HepG2 (cell line): ENCODE measurements around the gene FIBCD1. TPM values are rescaled to one million over a fixed set of nuclear protein-coding genes. Genes with fewer than 3 reads are reported as not detected.

Source experiments
- ATAC-seq: fragments of 200-7000 bp; cut with Tn5 transposase; 3 replicates; pipeline ENCODE4 v1.9.1; 2020; ENCODE audit warnings: mild to moderate bottlenecking, moderate library complexity
- BruUV-seq: library from RNA; stranded (reverse); fragments of 400-500 nt; replicated peaks from 2 replicates; lab custom pipeline; 2021; lab: Mats Ljungman, UMichigan
- CTCF ChIA-PET: fragments of 300-600 bp; formaldehyde crosslinking; extraction: SDS; loops from one replicate; lab custom pipeline; 2021; ENCODE audit warnings: low total read pairs, inconsistent platforms, low intra/inter-chr PET ratio; lab: Yijun Ruan, JAX
- POLR2A ChIA-PET: fragments of 350-600 bp; sonication (Branson Sonifier 250); formaldehyde crosslinking; loops from one replicate; lab custom pipeline; 2020; ENCODE audit warnings: antibody characterized with exemption, inconsistent platforms; lab: Yijun Ruan, JAX
- DNase-seq: peaks from one replicate; pipeline ENCODE4 v3.0.0-alpha.2; 2015; ENCODE audit warnings: low spot score
- FAIRE-seq: peaks from 3 replicates; lab custom pipeline; 2011; peaks lifted over from hg19 to GRCh38; lab: Jason Lieb, UNC
- H2AFZ ChIP-seq: one replicate; pipeline ENCODE4 v1.6.1; 2011; ENCODE audit warnings: low read length, inconsistent platforms
- H3K27ac ChIP-seq: fragments of 300-600 bp; 3 replicates; pipeline ENCODE4 v1.8.0; 2011; ENCODE audit warnings: mixed run types, mild to moderate bottlenecking, mixed read lengths, low read length, inconsistent platforms; ENCODE audit not compliant: insufficient read depth; ENCODE audit errors: extremely low read length
- H3K27me3 ChIP-seq, 2 experiments: fragments of 200-600 bp in 1 of 2; 2 replicates in 1 of 2; 3 replicates in 1 of 2; pipeline versions ENCODE4 v1.6.0 to v1.8.0; 2011; ENCODE audit warnings: low read length in 2 of 2, mild to moderate bottlenecking in 2 of 2, moderate library complexity in 2 of 2, inconsistent platforms in 1 of 2; ENCODE audit not compliant: insufficient read depth in 2 of 2, control insufficient read depth in 1 of 2
- H3K36me3 ChIP-seq, 2 experiments: fragments of 200-600 bp in 1 of 2; replicated peaks in 1 of 2; 2 replicates in 1 of 2; 3 replicates in 1 of 2; pipeline versions ENCODE4 v1.5.1 to v1.8.0; 2011; ENCODE audit warnings: low read length in 2 of 2, inconsistent platforms in 1 of 2; ENCODE audit not compliant: insufficient read depth in 2 of 2, control insufficient read depth in 1 of 2
- H3K4me1 ChIP-seq: 2 replicates; pipeline ENCODE4 v1.5.1; 2012; ENCODE audit warnings: low read length, inconsistent platforms; ENCODE audit not compliant: insufficient read depth
- H3K4me2 ChIP-seq: 2 replicates; pipeline ENCODE4 v1.6.0; 2011; ENCODE audit warnings: low read depth, low read length, inconsistent platforms
- H3K4me3 ChIP-seq, 3 experiments: fragments of 200-600 bp in 1 of 3; sonication (generic), shearing (Covaris generic) in 1 of 3; replicated peaks in 1 of 3; 2 replicates each; pipeline ENCODE4 v1.5.1; 2011 to 2016; ENCODE audit warnings: low read length in 3 of 3, inconsistent platforms in 2 of 3, low read depth in 2 of 3, mild to moderate bottlenecking in 2 of 3, control low read depth in 1 of 3, mixed read lengths in 1 of 3; ENCODE audit not compliant: insufficient read depth in 1 of 3
- H3K79me2 ChIP-seq: one replicate; pipeline ENCODE4 v1.6.1; 2011; ENCODE audit warnings: low read length, inconsistent platforms; ENCODE audit not compliant: insufficient read depth
- H3K9ac ChIP-seq: 2 replicates; pipeline ENCODE4 v1.6.0; 2011; ENCODE audit warnings: mild to moderate bottlenecking, low read depth, low read length, inconsistent platforms; ENCODE audit not compliant: insufficient read depth
- H3K9me3 ChIP-seq: 2 replicates; pipeline ENCODE4 v1.5.1; 2012; ENCODE audit warnings: mild to moderate bottlenecking, low read length
- H4K20me1 ChIP-seq: 2 replicates; pipeline ENCODE4 v1.6.0; 2011; ENCODE audit warnings: inconsistent platforms, mild to moderate bottlenecking, low read length, moderate library complexity; ENCODE audit not compliant: insufficient read depth
- RFX5 ChIP-seq: IDR thresholded peaks from 2 replicates; pipeline ENCODE4 v1.6.1; 2011; ENCODE audit warnings: low read depth, low read length, improper control_type of control experiment
- RFXANK ChIP-seq: IDR thresholded peaks from 2 replicates; pipeline ENCODE4 v1.6.1; 2016
- SOX5 ChIP-seq: IDR thresholded peaks from 2 replicates; pipeline ENCODE4 v1.6.1; 2016; ENCODE audit warnings: borderline replicate concordance
- SYNCRIP ChIP-seq: fragments of 200-400 bp; formaldehyde crosslinking; IDR thresholded peaks from 2 replicates; pipeline ENCODE4 v1.6.1; 2018; ENCODE audit warnings: mild to moderate bottlenecking, low read depth, low read length; ENCODE audit not compliant: insufficient read depth
- TRIM22 ChIP-seq: fragments of 450-650 bp; IDR thresholded peaks from 2 replicates; pipeline ENCODE4 v1.6.1; 2017
- ZBTB7A ChIP-seq: sonication (generic); formaldehyde crosslinking; IDR thresholded peaks from 2 replicates; pipeline ENCODE4 v1.8.0; 2022; ENCODE audit warnings: mild to moderate bottlenecking, missing genetic modification reagents
- ZNF34 ChIP-seq: sonication (generic); formaldehyde crosslinking; IDR thresholded peaks from 2 replicates; pipeline ENCODE4 v1.4.0; 2020; ENCODE audit warnings: mild to moderate bottlenecking, missing genetic modification reagents, borderline replicate concordance
- ZNF512B ChIP-seq: sonication (generic); formaldehyde crosslinking; IDR thresholded peaks from 2 replicates; pipeline ENCODE4 v1.5.1; 2020; ENCODE audit warnings: missing genetic modification reagents, mild to moderate bottlenecking, borderline replicate concordance
- ZNF703 ChIP-seq: sonication (generic); formaldehyde crosslinking; IDR thresholded peaks from 2 replicates; pipeline ENCODE4 v1.5.1; 2020; ENCODE audit warnings: missing genetic modification reagents, mild to moderate bottlenecking, moderate library complexity, borderline replicate concordance
- ZNF839 ChIP-seq: sonication (generic); formaldehyde crosslinking; IDR thresholded peaks from 2 replicates; pipeline ENCODE4 v1.4.0; 2020; ENCODE audit warnings: missing genetic modification reagents, mild to moderate bottlenecking, borderline replicate concordance
- WGBS: methylation state at CpG from one replicate; pipeline ENCODE4 v1.1.6; 2017; ENCODE audit warnings: low lambda C conversion rate; 5-methylcytosine and 5-hydroxymethylcytosine counted together
- in situ Hi-C: cut with HindIII; loops from 2 replicates; pipeline ENCODE4 v1.10.0; 2017; ENCODE audit warnings: low pct_unique_long_range_greater_than_20kb; ENCODE audit not compliant: extremely low pct_ligation_motif_present
- intact Hi-C: fragments of 100-400 bp; cut with micrococcal nuclease; formaldehyde crosslinking; loops from one replicate; pipeline ENCODE4 v1.10.0; 2022; ENCODE audit not compliant: unreplicated experiment
- polyA plus RNA-seq, 8 experiments: library from polyadenylated mRNA; depleted of rRNA in 3 of 8; stranded (reverse) in 7 of 8; unstranded in 1 of 8; fragments of >200 nt; fragmentation: Illumina TruSeq in 4 of 8; extraction: Trizol in 4 of 8; gene quantifications; 2 replicates each; pipeline versions ENCODE4 v1.2.1 to v1.2.3, GENCODE V29; 2011 to 2016; ENCODE audit warnings: low read depth in 4 of 8, missing spikeins in 1 of 8, mixed read lengths in 1 of 8; ENCODE audit not compliant: insufficient read depth in 1 of 8
- total RNA-seq, 5 experiments: library from RNA; depleted of rRNA; stranded (reverse); fragments of >200 nt; fragmentation: Illumina TruSeq; extraction: Trizol; gene quantifications; 2 replicates each; pipeline ENCODE4 v1.2.3, GENCODE V29; 2016; ENCODE audit warnings: low read depth in 1 of 5

Gene FIBCD1
- total and polyA plus RNA-seq, 2 of the 13 experiments (the other 11 are each of a cell fraction or from before 2014, with no cell fraction given): 0.55 to 0.89 TPM

GRCh38 chr9:130956636-130957450 is 17.8 kb upstream of the FIBCD1 start (continued):
- TF ChIP-seq RFXANK (no peak), TRIM22 (no peak), SYNCRIP (no peak), ZNF34 (CRISPR knock-in tag) (no peak), ZNF703 (CRISPR knock-in tag) (no peak), ZBTB7A (no peak), ZNF839 (CRISPR knock-in tag) (no peak), SOX5 (no peak)
- TF ChIP-seq, all 625 proteins: peak for 0

- Histone ChIP-seq H3K4me1 (no peaks in the 10 kb centered on the region), H2AFZ (no peak overlapping the region), H3K36me3 (no peaks in the 10 kb centered on the region), H3K4me3 (no peak overlapping the region), H3K4me2 (no peak overlapping the region)
- 8% methylated on average over 13 of the region's 18 CpGs for WGBS
- CTCF ChIA-PET: no interaction called here
- DNase-seq (no peak), FAIRE-seq (no peak)
- in situ Hi-C loops: no loop called here
- TF ChIP-seq RFX5 (no peak), ZNF512B (CRISPR knock-in tag) (no peak)
- TF ChIP-seq, all 625 proteins: peak for 0
- Histone ChIP-seq H3K27me3 (peaks cover 0 to 34% of the 10 kb centered on the region in 2 experiments; a peak in 2 of 5 replicates), H4K20me1 (no peaks in the 10 kb centered on the region), H3K27ac (no peak overlapping the region), H3K9me3 (peaks cover 9% of the 10 kb centered on the region), H3K9ac (no peak overlapping the region), H3K79me2 (no peaks in the 10 kb centered on the region)
- intact Hi-C loops: no loop called here
- no peak for ATAC-seq
- no TSS peak for BruUV-seq
- POLR2A ChIA-PET: no interaction called here
Measured at GRCh38 chr9:130955947-130956621, 17.0 kb upstream of the FIBCD1 start.
